ENCODE measurements around the gene SPATA6.
"Not testable (repeated sequence)": the region's sequence is repeated elsewhere in the genome, so short reads cannot be mapped to it uniquely, and the experiment has no call there.

Gene SPATA6

GRCh38 chr1:48344373-48344772, 127.6 kb downstream of the SPATA6 start:
- H3K9me3 Mint-ChIP-seq = peaks cover 18% of the 10 kb centered on the region
- H3K27ac Mint-ChIP-seq = no peak overlapping the region
- DNase-seq (no peak), ATAC-seq (no peak)
- H3K27me3 Mint-ChIP-seq = no peaks in the 10 kb centered on the region
- no peaks in the 10 kb centered on the region for H3K36me3 Mint-ChIP-seq (ENCODE audit: low read depth)
- H3K4me3 Mint-ChIP-seq = no peak overlapping the region
- no peaks in the 10 kb centered on the region for H3K4me1 Mint-ChIP-seq

GRCh38 chr1:48341221-48341620, 130.8 kb downstream of the SPATA6 start:
- Mint-ChIP-seq H3K4me3 (no peak overlapping the region), H3K27me3 (no peaks in the 10 kb centered on the region), H3K36me3 (ENCODE audit: low read depth) (no peaks in the 10 kb centered on the region), H3K27ac (no peak overlapping the region), H3K4me1 (no peaks in the 10 kb centered on the region), H3K9me3 (peaks cover 18% of the 10 kb centered on the region)
- ATAC-seq = no peak
- DNase-seq = no peak

GRCh38 chr1:48338257-48338656, 133.7 kb downstream of the SPATA6 start:
- Mint-ChIP-seq H3K36me3 (ENCODE audit: low read depth) (no peaks in the 10 kb centered on the region), H3K27ac (no peak overlapping the region)
- no peak for ATAC-seq

GRCh38 chr1:48333316-48333715, 138.7 kb downstream of the SPATA6 start:
- Mint-ChIP-seq H3K9me3 (peaks cover 32% of the 10 kb centered on the region), H3K27ac (no peak overlapping the region), H3K4me3 (no peak overlapping the region), H3K4me1 (no peaks in the 10 kb centered on the region), H3K27me3 (no peaks in the 10 kb centered on the region), H3K36me3 (ENCODE audit: low read depth) (peaks cover 3% of the 10 kb centered on the region)
- ATAC-seq = no peak
- DNase-seq = no peak

More at GRCh38 chr1:48338257-48338656, 133.7 kb downstream of the SPATA6 start:
- no peaks in the 10 kb centered on the region for H3K27me3 Mint-ChIP-seq
- no peaks in the 10 kb centered on the region for H3K4me1 Mint-ChIP-seq
- H3K4me3 Mint-ChIP-seq = no peak overlapping the region
- DNase-seq = no peak
- peaks cover 11% of the 10 kb centered on the region for H3K9me3 Mint-ChIP-seq

- H3K36me3 Mint-ChIP-seq (ENCODE audit: low read depth) = peaks cover 3% of the 10 kb centered on the region
- peaks cover 35% of the 10 kb centered on the region for H3K9me3 Mint-ChIP-seq
- no peak overlapping the region for H3K27ac Mint-ChIP-seq
- no peak overlapping the region for H3K4me3 Mint-ChIP-seq
- H3K4me1 Mint-ChIP-seq = no peaks in the 10 kb centered on the region
- ATAC-seq = no peak
- no peaks in the 10 kb centered on the region for H3K27me3 Mint-ChIP-seq
- DNase-seq = no peak
Measured at GRCh38 chr1:48332115-48332514, 139.9 kb downstream of the SPATA6 start.

GRCh38 chr1:48329905-48330304, 142.1 kb downstream of the SPATA6 start:
- Mint-ChIP-seq H3K4me3 (no peak overlapping the region), H3K27ac (no peak overlapping the region), H3K27me3 (no peaks in the 10 kb centered on the region), H3K9me3 (peaks cover 37% of the 10 kb centered on the region), H3K4me1 (no peaks in the 10 kb centered on the region), H3K36me3 (ENCODE audit: low read depth) (peaks cover 9% of the 10 kb centered on the region)
- ATAC-seq (no peak), DNase-seq (no peak)

GRCh38 chr1:48329486-48329885, 142.5 kb downstream of the SPATA6 start:
- no peak for ATAC-seq
- H3K36me3 Mint-ChIP-seq (ENCODE audit: low read depth) = peaks cover 9% of the 10 kb centered on the region

GRCh38 chr1:48311829-48312228, 160.2 kb downstream of the SPATA6 start:
- not testable (repeated sequence) for H3K4me3 Mint-ChIP-seq; H3K36me3 Mint-ChIP-seq (ENCODE audit: low read depth); H3K27ac Mint-ChIP-seq; H3K27me3 Mint-ChIP-seq; DNase-seq; ATAC-seq; H3K4me1 Mint-ChIP-seq
- H3K9me3 Mint-ChIP-seq = peaks cover 13% of the 10 kb centered on the region

More at GRCh38 chr1:48329486-48329885, 142.5 kb downstream of the SPATA6 start:
- peaks cover 38% of the 10 kb centered on the region for H3K9me3 Mint-ChIP-seq
- no peak overlapping the region for H3K4me3 Mint-ChIP-seq
- H3K27ac Mint-ChIP-seq = no peak overlapping the region
- H3K4me1 Mint-ChIP-seq = no peaks in the 10 kb centered on the region
- no peaks in the 10 kb centered on the region for H3K27me3 Mint-ChIP-seq
- no peak for DNase-seq

- no peak overlapping the region for H3K27ac Mint-ChIP-seq
- H3K4me3 Mint-ChIP-seq = no peak overlapping the region
- no peaks in the 10 kb centered on the region for H3K27me3 Mint-ChIP-seq
- no peaks in the 10 kb centered on the region for H3K4me1 Mint-ChIP-seq
- peaks cover 7% of the 10 kb centered on the region for H3K36me3 Mint-ChIP-seq (ENCODE audit: low read depth)
- ATAC-seq (no peak), DNase-seq (no peak)
- peaks cover 13% of the 10 kb centered on the region for H3K9me3 Mint-ChIP-seq
Measured at GRCh38 chr1:48309564-48310082, 162.4 kb downstream of the SPATA6 start.

- ATAC-seq (no peak), DNase-seq (no peak)
- no peak overlapping the region for H3K27ac Mint-ChIP-seq
- H3K4me1 Mint-ChIP-seq = no peaks in the 10 kb centered on the region
- no peaks in the 10 kb centered on the region for H3K36me3 Mint-ChIP-seq (ENCODE audit: low read depth)
- H3K9me3 Mint-ChIP-seq = peaks cover 11% of the 10 kb centered on the region
- peaks cover 2% of the 10 kb centered on the region for H3K27me3 Mint-ChIP-seq
- H3K4me3 Mint-ChIP-seq = no peak overlapping the region
Measured at GRCh38 chr1:48302652-48303051, 169.4 kb downstream of the SPATA6 start.

- ATAC-seq = no peak
- no peak for DNase-seq
- Mint-ChIP-seq H3K4me1 (no peaks in the 10 kb centered on the region), H3K27ac (no peak overlapping the region), H3K36me3 (ENCODE audit: low read depth) (no peaks in the 10 kb centered on the region), H3K4me3 (no peak overlapping the region), H3K27me3 (no peaks in the 10 kb centered on the region), H3K9me3 (peaks cover 1% of the 10 kb centered on the region)
Measured at GRCh38 chr1:48294656-48295055, 177.3 kb downstream of the SPATA6 start.

- H3K36me3 Mint-ChIP-seq (ENCODE audit: low read depth); DNase-seq; H3K4me1 Mint-ChIP-seq; H3K4me3 Mint-ChIP-seq; H3K9me3 Mint-ChIP-seq; ATAC-seq; H3K27ac Mint-ChIP-seq; H3K27me3 Mint-ChIP-seq: not testable (repeated sequence)
Measured at GRCh38 chr1:48294094-48294493, 177.9 kb downstream of the SPATA6 start.

GRCh38 chr1:48292706-48293105, 179.3 kb downstream of the SPATA6 start:
- Mint-ChIP-seq H3K36me3 (ENCODE audit: low read depth) (no peaks in the 10 kb centered on the region), H3K9me3 (no peaks in the 10 kb centered on the region), H3K27ac (no peak overlapping the region), H3K27me3 (no peaks in the 10 kb centered on the region), H3K4me1 (no peaks in the 10 kb centered on the region), H3K4me3 (no peak overlapping the region)
- DNase-seq = no peak
- ATAC-seq = no peak

GRCh38 chr1:48291421-48291820, 180.6 kb downstream of the SPATA6 start:
- Mint-ChIP-seq H3K27ac (no peak overlapping the region), H3K4me3 (no peak overlapping the region), H3K36me3 (ENCODE audit: low read depth) (no peaks in the 10 kb centered on the region), H3K9me3 (no peaks in the 10 kb centered on the region), H3K27me3 (no peaks in the 10 kb centered on the region), H3K4me1 (no peaks in the 10 kb centered on the region)
- DNase-seq = no peak
- no peak for ATAC-seq

GRCh38 chr1:48285525-48285924, 186.5 kb downstream of the SPATA6 start:
- H3K4me3 Mint-ChIP-seq = no peak overlapping the region
- peaks cover 14% of the 10 kb centered on the region for H3K9me3 Mint-ChIP-seq
- no peaks in the 10 kb centered on the region for H3K4me1 Mint-ChIP-seq
- no peak overlapping the region for H3K27ac Mint-ChIP-seq
- ATAC-seq = no peak
- DNase-seq = no peak
- peaks cover 2% of the 10 kb centered on the region for H3K36me3 Mint-ChIP-seq (ENCODE audit: low read depth)
- no peaks in the 10 kb centered on the region for H3K27me3 Mint-ChIP-seq

All from activated naive CD8-positive, alpha-beta T cell treated with anti-CD3 and anti-CD28 coated beads, Interleukin-2, amount 50 U/mL, for 24 hours (primary cell).